Kidney capillary endothelial cell (primary cell): ENCODE data around the gene UBE2Q2.
"Not testable (repeated sequence)": the region's sequence is repeated elsewhere in the genome, so short reads cannot be mapped to it uniquely, and the experiment has no call there.

Experiments
- DNase-seq: peaks from one replicate; pipeline ENCODE4 v3.0.0-alpha.2; 2018; ENCODE audit warnings: low spot score

The UBE2Q2 gene

GRCh38 chr15:75823860-75824613, 19.2 kb upstream of the UBE2Q2 start:
- DNase-seq: peak; percentile 67

- no peak for DNase-seq
Observed at GRCh38 chr15:75827691-75828090, 15.6 kb upstream of the UBE2Q2 start.

DNA sequence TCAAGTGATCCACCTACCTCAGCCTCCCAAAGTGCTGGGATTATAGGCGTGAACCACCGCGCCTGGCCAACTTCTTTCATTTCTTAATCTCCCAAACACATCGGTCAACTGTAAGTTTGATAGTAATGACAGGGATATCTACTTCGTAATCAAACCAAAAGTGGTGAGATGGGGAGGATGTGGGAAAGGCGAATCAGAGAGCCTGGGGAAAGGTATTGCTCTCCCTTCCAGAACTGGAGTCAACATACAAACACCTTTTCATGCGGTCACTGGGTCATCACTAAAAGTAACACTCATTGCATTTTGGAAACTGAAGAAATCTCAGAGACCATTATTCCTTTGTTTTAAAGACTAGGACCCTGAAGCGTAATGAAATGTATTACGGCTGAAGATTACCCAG, 14.8 kb upstream of the UBE2Q2 start:
- no peak for DNase-seq

GRCh38 chr15:75830910-75831805, 12.1 kb upstream of the UBE2Q2 start:
- no peak for DNase-seq

GRCh38 chr15:75831806-75832102, 11.5 kb upstream of the UBE2Q2 start:
- no peak for DNase-seq

DNA sequence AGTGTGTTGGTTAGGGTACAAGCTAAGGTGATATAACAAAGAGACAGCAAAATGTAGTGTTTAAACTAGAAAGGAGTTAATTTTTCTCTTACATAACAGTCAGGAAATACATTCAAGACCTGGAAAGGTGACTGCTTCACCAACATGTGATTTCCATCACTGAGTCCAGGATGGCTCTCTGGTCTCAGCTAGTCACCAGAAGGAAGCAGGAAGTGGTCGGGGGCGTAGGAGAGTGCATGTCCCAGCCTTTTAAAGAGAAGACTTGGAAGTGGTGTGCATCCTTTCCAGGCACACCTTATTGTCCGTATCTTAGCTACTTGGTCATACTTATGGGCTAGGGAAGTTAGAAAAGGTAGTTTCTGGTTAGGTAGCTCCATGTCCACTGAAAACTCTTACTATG, 11.1 kb upstream of the UBE2Q2 start:
- no peak for DNase-seq

DNA sequence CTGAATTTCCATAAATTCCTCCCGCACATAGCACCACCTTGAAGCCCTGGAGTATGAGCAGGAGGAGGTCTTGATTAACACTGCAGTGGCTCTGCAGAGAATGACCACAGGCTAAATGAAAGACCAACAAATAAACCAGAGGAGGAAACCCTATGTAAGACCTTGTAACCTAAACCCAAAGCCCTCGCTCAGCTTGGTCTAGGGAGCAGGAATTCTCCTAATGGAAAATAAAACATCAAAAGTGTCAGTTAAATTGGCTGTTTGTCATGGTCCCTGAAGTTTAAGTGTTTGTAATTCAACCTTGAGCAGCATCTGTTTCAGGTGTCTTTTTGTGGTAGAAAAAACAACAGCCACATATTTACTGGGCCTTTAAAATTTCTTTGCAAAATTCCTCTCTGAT, 9.2 kb upstream of the UBE2Q2 start:
- DNase-seq: no peak

- no peak for DNase-seq
Observed at GRCh38 chr15:75835990-75836958, 7.0 kb upstream of the UBE2Q2 start.

DNA sequence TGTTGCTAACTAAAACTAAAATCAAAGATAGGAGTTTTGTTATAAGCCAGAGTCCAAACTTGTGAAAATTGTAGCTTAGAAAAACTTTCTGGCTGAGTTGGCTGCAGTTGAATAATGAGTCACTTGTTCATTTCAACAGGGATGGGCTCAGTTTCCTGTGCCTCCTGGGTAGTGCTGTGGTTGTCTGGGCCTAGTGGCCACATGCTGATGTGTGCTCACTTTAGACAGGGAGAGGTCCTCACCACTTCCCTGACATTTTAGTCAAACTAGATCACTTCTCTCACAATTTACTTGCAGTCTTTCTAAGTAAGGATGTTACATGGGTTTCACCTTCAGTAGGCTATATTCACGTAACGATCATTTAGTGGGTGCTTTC, 6.3 kb upstream of the UBE2Q2 start:
- DNase-seq: peak; percentile 70

DNA sequence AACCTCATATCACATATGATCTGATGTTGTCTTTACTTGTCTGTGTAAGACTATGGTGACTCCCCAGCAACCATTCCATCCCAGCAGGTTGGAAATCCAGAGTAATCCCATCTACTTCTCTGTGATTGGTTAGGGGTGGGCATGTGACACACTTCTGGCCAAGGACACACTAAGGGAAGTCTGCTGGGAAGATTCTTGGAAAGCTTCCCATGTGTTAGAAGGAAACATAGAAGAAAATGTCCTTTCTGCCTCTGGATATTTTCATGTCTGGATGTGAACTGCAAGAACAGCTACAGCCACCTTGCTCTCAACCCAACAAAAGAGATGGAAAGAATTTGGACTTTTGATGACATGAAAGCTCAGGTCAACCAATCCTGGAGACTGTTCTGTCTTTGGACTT, 2.6 kb upstream of the UBE2Q2 start:
- DNase-seq: peak; percentile 23

DNA sequence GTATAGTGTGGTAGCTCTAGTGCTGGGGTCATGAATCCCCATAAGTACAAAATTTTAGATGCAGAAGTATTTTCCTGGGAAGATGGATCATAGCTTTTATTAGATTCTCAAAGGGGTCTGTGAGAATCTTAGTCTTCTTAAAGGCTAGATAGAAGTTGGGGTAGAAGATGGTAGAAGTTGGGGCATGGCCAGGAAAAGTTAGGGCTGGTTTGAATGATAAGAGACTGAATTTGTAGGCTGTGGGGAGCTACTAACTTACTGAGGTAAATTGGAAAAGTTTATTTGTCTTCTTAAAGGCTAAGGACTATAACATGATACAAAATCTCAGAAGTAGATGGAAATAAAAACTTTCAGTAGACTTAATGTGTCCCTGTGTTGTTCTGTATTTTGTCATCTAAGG, 1.6 kb upstream of the UBE2Q2 start:
- no peak for DNase-seq

DNA sequence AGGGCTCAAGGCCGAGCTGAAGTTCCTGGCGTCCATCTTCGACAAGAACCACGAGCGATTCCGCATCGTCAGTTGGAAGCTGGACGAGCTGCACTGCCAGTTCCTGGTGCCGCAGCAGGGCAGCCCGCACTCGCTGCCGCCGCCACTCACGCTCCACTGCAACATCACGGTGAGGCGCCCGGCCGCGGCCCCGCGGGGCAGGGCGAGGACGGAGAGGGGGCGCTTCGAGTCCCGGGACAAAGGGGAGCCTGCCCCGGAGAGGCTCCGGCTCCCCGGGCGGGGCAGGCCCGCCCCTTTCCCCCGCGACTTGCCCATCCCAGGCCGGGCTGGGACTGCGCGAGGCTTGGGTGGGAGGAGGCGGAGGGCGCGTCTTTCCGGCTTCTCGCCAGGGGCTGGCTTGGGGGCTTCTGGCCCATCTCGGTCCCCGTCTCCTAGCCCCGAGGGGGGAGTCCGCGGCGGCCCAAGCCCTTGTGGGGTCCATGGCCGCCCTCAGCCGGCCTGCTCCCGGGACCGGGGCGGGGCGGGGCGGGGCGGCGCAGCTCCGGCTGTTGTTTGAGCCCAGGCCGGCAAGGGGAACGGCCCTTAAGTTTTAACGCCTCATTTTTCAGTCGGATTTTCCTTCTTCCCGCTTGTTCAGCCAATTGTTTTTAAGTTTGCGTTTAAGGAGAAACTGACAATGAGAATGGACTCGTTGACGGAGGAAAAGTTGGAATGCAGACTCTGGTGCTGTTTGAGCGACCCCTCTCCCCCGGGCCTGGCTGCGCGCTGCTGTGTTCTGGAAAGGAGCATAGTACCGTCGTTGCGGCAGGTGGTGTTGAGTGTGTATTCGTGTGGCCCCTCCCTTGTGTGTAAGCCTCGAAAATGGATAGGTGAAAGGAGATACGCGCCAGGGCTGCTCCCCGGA, 683 bp downstream of the UBE2Q2 start:
- DNase-seq: peak; percentile 25

- no peak for DNase-seq
Observed at GRCh38 chr15:75844629-75845335, 1.5 kb downstream of the UBE2Q2 start.

GRCh38 chr15:75849167-75849566, 5.9 kb downstream of the UBE2Q2 start:
- DNase-seq: no peak

- DNase-seq: no peak
Observed at GRCh38 chr15:75850708-75851107, 7.5 kb downstream of the UBE2Q2 start.

DNA sequence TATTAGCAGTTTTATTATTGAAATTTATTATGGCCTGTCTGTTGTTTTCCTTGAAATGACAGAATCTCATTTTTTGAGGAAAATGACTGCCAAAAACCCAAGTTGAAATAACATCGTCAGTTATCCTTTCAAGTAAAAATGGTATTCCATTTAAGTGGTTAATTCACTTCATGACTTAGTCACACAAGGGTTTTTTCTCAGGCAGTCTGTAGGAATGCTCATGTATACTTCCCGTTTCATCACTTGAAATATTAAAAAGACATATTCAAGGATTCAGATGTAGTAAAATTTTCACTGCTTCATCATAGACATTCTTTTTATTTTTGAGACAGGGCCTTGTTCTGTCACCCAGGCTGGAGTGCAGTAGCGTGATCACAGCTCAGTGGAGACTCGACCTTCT, 8.3 kb downstream of the UBE2Q2 start:
- not testable (repeated sequence) for DNase-seq

DNA sequence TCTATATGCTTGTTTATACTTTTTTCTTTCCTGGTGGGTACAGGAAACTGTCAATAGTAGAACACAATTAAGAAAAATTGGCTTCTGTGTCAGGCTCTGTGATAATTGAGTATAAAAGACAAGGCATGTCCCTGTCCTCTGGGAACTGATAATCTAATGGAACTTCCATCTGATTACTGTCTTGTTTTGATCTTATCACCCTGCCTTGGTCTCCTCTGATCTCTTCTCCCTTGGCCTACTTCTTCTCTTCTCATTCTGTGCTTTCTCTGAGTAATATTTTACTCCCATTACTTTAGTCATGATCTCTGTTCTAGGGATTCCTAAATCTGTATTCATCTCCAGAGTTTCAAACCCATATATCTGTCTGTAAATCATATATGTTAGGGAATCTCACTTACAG, 14.6 kb downstream of the UBE2Q2 start:
- DNase-seq: no peak

DNA sequence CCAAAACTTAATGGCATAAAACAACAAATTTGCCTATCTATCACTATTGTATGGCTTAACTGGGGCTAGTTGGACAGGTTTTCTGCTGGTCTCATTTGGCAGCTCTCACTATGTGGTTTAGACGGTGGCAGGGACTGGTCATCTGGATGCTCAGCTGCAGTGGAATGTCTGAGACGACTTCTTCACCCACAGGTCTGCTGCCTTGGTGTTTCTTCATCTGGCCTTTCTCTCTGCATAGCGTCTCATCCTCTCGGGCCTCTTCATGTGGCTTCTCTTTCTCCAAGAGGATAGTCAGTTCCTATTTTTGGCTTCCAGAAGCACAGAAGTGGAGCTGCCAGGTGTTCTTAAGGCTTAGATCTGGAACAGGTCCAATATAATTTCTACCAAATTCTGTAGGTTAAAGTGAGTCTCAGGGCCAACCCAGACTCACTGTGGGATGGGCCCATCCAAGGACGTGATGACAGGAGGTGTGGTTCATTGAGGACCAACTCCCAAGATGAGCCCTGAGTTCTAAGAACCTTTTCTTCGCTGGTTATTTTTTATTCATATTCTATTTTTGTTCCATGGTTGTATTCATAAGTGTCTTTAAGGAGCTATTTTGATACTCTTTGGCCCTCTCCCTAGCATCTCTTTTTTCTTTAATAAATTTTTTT, 18.6 kb downstream of the UBE2Q2 start:
- DNase-seq: no peak

DNA sequence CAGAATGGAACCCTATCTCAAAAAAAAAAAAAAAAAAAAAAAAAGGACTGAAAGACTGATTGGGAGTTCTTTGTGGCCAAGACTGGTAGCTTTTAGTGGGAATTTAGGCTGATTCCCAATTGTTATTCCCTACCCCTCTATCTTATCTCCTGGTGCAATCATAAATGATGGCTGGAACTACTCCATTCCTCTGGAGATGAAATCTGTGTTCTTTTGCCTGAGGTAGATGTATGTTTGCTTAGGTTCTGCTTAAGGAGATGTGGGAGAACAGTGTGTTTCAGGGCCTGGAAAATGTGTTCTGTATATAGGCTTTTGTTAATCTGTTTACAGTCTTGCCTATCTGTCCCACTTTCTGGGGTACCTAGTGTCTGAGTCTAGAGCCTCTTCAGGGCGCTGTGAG, 19.5 kb downstream of the UBE2Q2 start:
- no peak for DNase-seq
